Stimulated activated CD8-positive, alpha-beta memory T cell treated with anti-CD3 and anti-CD28 coated beads, Interleukin-7, amount 100 ng/mL, for 1 hour (primary cell): Measurements from ENCODE around the gene TUFT1.

Source experiments
- DNase-seq, 2 donors: peaks; one replicate each; pipeline ENCODE4 v3.0.0-alpha.2; 2020; ENCODE audit warnings: low read depth in 2 of 2

TUFT1 gene

DNA sequence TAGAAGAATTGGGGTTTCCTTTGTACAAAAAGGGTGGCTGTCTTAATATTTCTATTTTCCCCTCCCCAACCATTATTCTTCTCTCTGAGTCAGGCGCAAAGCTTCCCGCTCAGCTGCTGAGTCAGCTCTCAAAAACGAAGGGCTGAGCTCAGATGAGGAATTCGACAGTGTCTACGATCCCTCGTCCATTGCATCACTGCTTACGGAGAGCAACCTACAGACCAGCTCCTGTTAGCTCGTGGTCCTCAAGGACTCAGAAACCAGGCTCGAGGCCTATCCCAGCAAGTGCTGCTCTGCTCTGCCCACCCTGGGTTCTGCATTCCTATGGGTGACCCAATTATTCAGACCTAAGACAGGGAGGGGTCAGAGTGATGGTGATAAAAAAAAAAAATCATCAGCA, 3.0 kb upstream of the TUFT1 start:
- no peak for DNase-seq

DNA sequence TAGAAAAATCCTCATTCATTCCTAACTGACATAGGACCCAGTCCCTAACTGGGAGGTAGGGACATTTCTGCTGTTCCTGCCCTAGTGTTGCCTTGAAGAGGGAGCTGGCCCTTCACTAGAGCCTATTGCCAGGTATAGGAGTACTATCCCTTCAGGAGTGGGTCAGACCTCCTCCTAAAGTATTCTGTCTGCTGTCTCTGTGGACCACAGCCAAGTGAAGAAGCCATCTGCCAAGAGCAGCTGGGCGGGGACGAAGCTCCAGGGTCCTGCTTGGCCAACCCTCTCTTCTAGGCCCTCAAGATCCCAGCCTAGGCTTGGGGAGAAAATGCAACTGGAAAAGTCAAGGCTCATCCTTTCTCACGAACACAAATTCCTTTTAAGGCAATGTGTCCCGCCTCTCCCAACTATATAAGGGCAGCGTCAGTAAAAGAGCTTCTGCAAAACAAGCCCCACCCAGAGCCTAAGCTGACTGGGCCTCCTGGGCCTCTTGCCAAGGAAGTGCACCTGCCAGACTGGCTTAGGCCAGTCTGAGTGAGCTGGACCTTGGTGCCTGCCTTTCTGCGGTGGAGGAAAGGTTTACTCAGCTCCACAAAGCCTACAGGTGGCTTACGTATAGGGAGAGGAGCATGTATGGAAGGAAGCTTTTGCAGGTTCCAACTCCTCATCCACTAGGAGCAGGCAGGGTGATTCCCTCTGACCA, 638 bp upstream of the TUFT1 start:
- no peak for DNase-seq

DNA sequence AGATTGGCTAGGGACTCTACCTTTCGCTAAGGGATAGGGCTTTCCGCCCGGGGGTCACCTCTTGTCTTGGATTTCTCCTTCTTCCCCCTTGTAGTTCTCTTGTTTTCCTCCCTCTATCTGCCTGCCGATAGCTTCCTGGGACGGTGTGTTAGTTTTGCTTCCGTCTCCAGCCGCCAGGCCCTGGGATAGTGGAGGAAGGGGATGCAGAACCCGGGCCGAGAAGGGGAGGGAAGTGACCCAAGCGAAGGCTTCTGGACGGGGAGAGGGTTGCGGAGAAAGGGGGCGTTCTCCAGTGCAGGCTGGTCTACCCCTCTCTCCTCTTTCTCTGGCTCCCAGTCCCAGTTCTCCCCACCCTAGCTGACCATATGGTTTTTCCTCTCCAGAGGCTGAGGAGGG, 871 bp downstream of the TUFT1 start:
- DNase-seq, result no peak

DNA sequence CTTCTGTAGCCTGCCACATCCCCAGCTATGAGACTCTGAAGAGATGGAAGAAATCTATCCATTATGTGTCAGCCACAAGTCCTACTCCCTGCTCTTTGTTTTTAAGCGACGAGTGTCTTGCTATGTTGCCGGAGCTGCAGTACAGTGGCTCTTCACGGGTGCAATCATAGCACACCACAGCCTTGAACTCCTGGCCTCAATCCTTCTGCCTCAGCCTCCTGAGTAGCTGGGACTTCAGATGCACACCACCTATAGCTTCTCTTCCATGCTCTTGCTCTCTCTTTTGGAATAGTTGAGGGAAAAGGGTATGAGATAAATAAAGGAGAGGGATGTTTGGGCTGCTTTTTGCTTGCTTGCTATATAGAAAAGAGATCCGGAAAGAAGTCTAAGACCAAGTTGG, 1.6 kb downstream of the TUFT1 start:
- DNase-seq, result no peak

DNA sequence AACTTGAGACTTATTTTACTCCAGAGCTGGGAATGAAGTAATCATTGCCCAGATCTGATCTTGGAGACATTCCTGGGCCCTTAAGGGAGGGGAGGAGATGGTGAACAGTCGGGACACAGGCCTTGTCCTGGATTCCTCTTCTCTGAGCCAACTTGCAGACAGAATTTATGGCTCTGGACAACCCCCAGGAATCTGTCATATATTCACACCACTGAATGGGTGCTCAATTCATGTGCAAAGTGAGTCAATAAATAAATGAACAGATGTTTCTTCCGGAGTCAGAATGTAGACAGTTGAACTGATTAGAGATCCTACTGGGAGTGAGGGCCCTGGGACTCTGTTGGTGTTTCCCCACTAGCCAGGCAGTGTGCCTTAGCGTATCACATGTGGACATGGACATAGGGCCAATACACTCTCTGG, 2.6 kb downstream of the TUFT1 start:
- no peak for DNase-seq

DNA sequence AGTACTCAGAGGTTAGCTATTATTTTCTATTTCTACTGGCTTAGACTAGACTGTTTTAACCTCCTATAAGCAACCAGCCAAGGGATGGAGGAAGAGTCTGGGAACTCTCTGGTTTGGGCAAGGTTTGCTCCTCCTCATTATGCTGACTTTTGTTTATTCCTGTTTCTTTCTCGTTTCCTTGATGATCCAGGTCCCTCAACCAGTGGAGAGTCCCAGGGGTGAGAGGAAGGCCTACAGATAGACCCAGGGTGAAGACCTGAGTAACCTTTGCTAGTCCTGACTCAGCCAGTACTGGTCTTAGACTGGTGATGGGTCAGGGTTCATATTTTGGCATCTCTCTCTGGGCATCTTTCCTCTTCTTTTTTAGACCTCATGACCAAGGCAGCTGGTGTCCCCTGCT, 5.4 kb downstream of the TUFT1 start:
- no peak for DNase-seq

DNA sequence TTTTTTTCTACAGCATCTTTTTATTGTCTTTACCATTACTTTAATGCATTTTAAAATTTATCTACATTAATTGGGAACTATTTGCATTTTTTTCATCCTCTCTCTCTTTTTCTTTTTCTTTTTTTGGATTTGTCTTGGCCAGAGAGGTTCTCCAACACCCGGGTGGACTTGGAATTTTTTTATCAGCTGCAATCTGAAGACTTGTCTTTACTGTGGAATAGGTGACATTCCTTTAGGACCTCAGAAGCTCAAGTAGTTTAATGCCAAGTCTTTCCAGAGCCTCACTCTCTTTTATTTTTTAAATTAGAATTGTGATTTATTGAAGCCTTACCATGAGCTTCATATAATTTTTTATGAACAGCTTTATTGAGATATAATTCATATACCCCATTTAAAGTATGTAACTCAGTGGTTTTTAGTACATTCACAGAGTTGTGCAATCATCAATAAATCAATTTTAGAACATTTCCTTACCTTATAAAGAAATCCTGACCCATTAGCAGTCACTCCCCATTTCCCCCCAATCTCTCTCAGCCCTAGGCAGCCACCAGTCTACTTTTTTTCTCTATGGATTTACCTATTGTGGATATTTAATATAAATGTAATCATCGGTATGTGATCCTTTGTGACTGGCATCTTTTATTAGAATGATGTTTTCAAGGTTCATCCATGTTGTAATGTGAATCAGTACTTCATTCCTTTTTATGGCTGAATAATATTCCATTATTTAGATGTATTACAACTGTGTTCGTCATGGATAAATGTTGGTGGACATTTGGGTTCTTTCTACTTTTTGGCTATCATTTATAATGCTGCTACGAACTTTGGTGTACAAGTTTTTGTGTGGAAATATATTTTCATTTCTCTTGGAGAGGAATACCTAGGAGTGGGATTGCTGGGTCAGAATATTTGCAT, 6.2 kb downstream of the TUFT1 start:
- DNase-seq, result no peak

DNA sequence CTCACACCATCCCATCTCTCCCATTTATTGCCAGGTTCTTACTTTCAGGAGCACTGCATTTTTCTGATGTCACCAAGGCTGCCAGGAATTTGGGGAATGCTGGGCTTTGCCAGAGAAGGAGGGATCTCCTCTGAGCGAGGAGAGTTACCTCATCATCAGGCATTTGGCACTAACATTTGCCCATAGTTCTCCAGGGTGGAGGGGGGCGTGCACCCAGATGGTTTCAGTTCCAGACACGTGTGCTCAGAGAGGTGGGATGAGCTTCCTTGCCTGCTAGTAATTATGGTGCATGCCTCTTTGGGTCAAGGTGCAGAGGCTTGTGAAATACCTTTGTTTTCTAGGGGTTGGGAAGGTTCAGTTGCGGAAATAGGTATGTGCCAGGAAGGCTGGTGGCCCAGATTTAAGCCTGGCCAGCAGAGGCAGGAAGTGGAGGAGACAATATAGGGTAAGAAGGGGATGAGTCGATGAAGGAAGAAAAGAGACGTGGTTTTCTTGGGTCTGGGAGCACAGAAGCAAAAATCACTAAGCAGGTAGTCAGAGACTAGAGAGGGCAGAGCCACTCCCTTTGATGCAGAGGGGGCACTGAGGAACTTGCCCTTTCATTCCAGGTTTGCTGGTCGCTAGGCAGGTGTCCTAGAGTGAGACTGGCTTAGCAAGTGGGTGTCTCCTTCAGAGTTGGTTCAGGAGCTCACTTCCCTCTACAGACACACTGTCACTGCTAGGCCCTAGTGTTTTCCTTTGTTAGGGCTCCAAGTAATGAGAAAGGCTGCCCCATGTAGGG, 7.2 kb downstream of the TUFT1 start:
- no peak for DNase-seq

DNA sequence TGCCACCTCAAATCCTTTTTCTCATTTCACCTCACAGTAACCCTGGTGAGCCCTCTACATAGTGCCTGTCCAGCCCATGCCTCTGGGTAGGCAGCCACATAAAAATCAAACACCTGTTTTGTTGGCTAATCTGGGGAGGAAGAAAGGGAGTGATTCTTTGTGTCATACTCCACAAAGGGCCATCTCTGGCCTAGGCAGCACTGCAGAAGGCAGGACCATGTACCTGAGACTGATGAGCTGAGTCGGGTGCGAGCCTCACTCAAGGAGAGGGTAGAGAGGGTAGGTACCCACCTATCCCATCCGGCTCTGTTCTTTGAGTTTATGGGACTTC, 7.8 kb downstream of the TUFT1 start:
- DNase-seq, result no peak

DNA sequence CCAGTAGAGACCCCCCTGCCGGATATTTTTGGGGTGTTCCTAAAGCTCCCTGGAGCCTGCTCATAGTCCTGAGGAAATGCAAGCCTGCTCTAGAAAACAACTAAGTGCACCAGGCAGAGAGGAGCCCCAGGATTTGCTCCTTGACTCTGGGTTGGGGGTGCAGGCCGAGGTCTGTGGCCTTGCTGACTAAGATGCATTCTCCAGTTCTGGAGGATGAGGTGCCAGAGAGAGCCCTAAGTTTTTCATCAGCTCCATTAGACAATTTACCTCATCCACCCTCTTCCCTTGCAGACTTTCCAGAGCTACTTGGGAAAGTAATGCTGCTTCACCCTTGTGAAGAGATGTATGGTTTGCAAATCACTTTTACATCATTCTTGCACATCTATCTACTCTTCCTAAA, 9.1 kb downstream of the TUFT1 start:
- no peak for DNase-seq

DNA sequence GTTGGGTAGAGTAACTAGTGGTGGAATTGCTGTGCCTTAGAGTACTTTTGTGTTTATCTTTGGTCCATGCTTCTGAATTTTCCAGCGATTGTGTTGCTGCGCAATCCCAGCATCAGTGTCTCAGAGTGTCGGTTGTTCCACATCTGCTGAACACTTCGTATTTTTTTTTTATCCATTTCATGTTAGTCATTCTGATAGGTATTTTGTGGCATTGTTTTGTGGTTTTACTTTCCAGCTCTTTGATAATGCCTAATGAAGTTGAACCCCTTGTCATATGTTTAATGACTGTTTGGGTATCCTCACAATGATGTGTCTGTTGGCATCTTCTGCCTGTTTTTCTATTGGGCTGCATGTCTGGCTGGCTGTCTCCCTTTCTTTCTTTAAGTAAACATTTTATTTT, 13.6 kb downstream of the TUFT1 start:
- no peak for DNase-seq

DNA sequence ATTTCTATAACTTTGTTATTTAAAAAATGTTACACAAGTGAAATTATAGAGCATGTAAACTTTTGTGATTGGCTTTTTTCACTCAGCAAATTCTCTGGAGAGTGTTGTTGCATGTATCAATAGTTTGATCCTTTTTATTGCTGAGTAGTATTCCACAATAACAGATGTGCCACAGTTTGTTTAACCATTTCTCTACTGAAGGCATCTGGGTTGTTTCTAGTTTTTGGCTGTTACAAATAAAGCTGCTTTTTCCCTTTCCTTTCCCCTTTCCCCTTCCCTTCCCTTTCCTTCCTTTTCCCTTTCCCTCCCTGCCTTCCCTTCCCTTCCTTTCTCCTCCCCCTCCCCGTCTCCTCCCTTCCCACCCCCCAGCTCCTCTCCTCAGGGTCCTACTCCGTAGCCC, 15.9 kb downstream of the TUFT1 start:
- no peak for DNase-seq

DNA sequence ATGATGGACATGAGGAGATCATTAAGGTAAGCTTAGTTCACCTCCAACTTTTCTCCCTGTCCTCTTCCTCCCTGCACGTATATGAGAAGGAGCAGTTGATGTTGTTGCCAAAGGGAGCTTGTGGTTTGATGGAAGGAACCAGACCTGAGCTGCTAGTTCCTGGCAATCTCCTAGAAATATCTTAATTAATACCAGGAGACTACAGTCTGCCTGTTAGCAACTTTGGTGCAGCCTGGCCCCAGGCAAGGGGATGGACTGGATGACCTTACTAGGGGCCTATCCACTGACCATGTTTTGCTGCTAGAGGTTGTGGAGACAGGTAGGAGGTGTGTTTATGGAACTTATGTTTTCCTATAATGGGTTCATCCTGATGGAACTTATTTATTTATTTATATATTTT, 22.6 kb downstream of the TUFT1 start:
- DNase-seq, result no peak

DNA sequence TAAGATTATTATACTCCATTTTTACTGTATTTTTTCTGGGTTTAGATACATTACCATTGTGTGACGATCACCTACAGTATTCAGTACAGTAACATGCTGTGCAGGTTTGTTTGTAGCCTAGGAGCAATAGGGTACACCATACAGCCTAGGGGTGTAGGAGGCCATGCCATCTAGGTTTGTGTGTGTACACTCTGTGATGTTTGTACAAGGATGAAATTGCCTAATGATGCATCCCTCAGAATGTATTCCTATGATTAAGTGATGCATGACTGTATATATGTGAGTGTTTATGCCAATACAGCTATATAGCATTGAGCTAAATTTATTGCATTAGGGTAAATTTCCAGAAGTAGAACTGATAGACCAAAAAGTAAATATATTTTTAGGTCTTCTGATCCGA, 23.3 kb downstream of the TUFT1 start:
- DNase-seq, result no peak

DNA sequence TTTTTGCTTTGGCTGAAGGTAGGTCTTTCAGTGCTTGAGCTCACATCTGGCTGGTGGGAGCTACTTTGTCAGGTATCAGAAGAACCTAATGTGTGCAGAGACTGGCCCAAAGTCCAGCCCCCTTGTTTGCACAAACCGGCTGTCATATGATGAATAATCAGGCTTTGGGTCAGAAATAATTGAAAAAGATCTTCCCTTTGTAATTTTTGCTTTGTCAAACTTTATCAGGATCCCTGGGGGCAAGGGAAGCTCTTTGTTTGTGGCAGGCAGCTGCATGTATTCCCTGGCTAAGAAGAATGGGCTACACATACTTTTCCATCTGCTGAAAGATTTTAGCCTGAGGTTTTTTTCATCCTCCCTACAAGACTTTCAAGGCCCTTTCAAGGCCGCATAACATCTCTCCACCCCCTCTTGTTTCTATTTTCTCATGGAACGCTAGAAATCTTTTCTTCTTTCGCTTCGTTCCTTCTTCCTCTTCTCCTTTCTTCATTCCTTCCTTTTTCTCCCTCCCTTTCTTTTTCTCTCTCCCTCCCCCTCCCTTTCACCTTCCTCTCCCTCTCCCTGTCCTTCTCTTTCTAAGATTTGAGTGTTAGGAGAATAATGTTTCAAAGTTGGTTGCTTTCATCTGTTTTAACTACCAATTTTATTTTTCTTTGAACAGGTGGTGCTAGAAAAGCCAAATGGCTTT, 25.5 kb downstream of the TUFT1 start:
- no peak for DNase-seq

DNA sequence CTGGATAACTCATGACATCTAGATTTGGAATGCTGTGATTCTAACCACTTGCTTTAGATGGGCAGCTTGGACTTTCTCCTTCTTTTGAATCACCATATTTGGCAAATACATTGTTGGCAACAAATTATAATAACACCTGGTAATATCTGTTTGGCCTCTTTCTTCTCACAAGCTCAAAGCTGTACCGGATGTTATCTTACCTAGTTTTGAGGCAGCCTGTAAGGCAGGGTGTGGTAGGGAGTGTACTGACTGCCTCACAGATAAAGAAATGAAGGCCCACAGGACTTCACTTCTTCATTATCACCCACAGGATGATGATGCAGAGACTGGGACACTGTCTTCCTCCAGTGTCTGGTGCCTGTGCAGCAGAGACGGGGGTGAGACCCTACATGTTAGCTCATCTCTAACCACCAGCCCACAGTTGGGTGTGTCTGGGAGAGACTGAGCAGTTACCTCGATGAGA, 28.5 kb downstream of the TUFT1 start:
- no peak for DNase-seq

DNA sequence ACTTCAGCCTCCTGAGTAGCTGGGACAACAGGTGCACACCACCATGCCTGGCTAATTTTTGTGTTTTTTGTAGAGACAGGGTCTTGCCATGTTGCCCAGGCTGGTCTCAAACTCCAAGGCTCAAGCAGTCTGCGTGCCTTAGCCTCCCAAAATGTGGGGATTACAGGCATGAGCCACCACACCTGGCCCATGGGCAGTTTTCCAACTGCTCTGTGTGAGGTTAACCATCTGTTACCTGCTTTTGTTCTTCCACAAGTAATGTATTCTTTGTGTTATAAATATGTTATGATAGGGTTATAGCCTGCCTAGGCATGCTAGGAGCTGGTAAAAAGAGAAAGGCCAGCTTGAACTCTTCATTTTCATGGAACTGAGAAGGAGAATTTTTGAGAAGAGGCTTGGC, 30.7 kb downstream of the TUFT1 start:
- DNase-seq, result no peak

DNA sequence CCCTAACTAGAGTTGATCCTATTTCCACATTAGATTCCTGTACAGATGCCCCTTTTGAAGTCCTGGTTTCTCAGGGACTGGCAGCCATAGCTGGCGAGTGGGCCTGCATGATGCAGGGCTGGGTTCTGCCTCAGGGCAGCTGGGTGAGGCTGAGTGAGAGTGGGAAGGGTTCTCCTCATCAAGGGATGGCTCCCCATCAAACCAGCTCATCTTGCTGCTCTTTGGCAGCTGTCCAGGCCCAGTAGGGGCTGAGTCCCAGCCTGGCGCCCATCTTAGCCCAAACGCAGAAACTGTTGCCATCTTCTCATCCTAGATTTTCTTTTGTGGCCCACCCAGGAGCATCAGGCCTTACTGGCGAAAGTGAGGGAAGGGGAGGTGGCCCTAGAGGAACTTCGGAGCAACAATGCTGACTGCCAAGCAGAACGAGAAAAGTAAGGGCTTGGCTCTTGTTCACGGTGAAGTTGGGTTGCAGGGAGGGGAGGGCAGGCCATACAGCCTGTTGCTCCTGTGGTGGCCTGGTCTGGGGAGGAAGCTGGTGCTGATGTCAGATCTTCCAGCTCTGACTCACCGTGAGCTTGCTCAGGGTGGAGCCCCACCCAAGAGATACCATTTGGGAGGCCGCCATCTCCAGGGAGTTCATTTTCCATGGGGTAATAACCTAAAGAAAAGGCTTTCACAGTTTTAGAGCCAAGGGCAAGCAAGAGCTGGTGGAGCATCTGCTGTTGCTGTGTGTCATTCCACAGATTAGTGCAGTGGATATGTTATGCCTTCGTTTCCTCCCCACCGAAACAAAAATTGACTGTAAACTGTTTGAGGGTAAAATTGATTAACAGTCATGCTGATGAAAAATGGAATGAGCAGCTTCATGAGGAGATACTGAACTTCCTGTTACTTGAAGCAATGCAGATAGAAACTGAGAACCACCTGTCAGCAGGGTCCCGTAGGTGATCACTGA, 34.7 kb downstream of the TUFT1 start:
- no peak for DNase-seq

DNA sequence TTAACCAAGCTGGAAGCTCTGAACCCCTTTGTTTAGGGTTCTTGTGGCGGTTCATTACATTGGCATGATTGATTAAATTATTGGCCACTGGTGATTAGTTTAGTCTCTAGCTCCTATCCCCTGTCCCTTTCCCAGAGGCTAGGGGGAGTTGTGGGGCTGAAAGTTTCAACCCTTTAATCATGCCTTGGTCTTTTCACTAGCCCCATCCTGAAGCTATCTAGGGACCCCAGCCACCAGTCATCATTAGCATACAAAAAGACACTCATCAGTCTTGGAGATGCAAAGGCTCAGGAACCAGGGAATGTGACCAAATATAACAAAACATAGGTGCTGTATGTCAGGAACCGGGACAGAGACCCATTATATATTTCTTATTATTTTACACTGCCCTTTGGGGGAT, 37.1 kb downstream of the TUFT1 start:
- no peak for DNase-seq

DNA sequence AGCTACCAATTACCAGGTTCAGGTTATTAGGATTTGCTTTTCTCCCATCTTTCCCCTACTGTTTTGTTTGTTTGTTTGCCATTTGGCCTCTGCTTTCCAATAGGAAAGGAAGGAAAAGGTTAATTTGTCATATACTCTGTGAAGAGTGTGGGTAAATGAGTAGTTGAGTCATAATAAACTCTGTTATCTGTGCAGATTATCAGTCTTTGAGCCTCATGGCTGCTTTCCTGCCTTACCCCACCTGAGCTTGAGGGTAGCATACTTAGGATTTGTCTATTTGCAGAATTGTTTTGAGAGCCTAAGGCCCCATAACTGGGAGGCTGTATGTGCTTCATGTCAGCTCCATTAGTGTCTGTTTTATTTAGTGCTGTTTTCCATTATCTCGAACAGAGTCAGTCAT, 38.8 kb downstream of the TUFT1 start:
- DNase-seq, result no peak
